ENCODE results near the gene IL21.

IL21 gene

DNA sequence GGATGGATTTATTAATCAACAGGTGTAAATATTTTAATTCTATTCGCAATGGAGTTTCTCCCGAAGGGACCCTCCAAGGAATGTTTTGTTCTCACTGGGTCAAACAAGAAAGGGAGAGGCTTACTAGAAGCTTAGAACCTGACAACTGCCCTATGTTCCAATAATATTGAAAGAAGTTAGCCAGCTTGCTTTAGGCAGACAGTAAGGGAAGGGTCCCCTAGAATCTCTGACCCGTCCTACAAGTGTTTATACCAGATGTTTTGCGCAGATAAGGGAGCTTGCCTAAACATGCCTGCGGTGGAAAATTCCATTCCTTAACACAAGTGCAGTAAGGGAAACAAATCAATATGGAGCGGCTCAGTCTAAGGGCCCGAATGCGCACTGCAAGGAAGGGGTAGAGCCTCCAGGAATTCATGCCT lies 17.7 kb downstream of the IL21 start:
- TF ChIP-seq, protein P1, sequence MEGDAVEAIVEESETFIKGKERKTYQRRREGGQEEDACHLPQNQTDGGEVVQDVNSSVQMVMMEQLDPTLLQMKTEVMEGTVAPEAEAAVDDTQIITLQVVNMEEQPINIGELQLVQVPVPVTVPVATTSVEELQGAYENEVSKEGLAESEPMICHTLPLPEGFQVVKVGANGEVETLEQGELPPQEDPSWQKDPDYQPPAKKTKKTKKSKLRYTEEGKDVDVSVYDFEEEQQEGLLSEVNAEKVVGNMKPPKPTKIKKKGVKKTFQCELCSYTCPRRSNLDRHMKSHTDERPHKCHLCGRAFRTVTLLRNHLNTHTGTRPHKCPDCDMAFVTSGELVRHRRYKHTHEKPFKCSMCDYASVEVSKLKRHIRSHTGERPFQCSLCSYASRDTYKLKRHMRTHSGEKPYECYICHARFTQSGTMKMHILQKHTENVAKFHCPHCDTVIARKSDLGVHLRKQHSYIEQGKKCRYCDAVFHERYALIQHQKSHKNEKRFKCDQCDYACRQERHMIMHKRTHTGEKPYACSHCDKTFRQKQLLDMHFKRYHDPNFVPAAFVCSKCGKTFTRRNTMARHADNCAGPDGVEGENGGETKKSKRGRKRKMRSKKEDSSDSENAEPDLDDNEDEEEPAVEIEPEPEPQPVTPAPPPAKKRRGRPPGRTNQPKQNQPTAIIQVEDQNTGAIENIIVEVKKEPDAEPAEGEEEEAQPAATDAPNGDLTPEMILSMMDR (IDR thresholded peaks at IDR 0.05; ENCODE audit: low read depth, low read length, missing control alignments), result no peak
- no peak for DNase-seq (ENCODE audit: low read depth)
- H3K4me3 ChIP-seq (ENCODE audit: low read depth, low read length), result no peak overlapping the region

DNA sequence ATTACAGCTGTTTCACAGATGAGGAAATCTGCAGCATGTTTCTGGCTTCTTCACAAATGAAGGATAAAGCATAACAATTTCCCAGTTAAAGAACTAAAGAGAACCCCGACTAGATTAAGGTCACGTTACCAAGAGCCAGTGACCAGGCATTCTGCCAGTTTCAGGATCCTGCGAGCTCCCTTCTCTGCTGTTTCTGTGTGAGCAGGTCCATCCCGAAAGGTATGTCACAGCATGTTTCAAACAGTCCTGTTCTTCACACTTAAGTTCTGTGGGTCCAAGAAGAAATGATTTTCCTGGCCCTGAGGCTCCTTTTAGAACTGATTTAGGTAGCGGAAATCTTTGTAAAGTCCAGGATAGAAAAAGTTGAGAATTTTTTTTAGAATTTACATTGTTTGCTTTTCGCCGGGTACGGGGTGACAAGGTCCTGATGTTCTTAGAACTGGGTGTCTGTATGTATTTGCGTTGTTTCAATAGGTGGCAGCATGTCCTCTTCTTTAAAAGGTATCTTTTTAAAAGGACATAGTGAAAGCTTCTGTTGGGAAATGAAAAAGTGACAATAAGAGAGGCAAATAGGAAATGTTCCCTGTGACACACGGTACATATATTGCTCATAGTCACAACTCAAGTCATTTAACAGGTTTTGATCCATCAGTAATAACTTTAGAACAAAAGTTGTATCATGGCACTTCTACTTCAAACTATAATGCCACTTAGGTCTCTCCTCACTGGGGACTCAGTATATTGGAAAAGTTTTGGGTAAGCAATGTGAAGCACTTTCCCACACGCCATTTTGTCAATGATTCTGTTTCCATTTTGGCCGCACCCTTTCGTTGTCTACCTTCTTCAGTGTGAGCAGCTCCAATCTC lies 18.4 kb downstream of the IL21 start:
- TF ChIP-seq, protein P1 (IDR thresholded peaks at IDR 0.05; ENCODE audit: low read depth, low read length, missing control alignments), result peak; percentile 29
- peak; percentile 21 for DNase-seq (ENCODE audit: low read depth)
- no peak overlapping the region for H3K4me3 ChIP-seq (ENCODE audit: low read depth, low read length)

DNA sequence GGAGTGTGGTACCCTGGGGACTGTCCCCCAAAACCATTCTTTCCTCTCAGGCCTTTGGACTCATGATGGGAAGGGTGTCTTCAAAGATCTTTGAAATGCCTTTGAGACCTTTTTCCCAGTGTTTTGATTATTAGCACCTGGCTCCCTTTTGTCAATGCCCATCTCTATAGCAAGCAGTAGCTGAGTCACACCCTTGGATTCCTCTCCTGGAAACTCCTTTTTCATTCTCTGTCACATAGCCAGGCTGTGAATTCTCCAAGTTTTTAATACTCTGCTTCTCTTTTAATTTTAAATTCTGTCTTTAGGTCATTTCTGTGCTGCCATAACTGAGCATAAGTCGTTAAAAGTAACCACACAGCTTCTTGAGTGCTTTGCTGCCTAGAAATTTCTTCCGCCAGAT lies 29.7 kb downstream of the IL21 start:
- TF ChIP-seq, protein P1 (IDR thresholded peaks at IDR 0.05; ENCODE audit: low read depth, low read length, missing control alignments), result no peak
- DNase-seq (ENCODE audit: low read depth), result no peak
- H3K4me3 ChIP-seq (ENCODE audit: low read depth, low read length), result no peak overlapping the region

DNA sequence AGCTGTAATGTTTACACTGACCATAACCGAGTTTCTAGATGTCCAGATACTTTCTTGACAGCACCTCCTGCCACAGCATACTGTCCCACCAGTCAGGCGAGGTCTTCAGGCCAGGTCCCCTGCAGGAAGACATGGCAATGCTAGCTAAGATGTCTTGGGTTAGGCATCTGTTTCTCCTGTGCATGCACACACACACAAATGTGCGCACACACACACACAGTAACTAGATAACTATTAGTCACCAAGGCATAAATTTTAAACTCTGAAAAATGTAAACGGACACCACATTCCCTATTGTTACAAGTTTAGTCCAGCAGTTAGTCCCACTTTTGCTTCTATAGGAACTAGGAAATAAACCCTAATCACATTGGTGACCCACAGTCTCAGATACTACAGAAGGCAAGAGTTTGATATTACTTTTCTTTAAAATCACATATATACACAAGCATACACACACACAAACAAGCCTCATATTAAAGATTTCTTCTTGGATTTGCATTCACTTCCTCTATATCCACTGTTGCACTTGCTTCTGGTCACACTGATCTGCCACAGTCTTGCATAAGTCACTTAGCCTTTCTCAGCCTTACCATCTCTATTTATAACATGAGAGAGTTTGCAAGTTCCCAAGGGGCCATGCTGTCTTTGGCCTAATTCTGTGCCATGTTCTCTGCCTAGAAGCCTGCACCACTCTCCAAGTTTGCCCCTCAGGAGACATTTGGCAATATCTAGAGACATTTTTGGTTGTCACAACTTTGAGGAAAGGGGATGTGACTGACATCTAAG lies 32.2 kb downstream of the IL21 start:
- TF ChIP-seq, protein P1 (IDR thresholded peaks at IDR 0.05; ENCODE audit: low read depth, low read length, missing control alignments), result no peak
- no peak overlapping the region for H3K4me3 ChIP-seq (ENCODE audit: low read depth, low read length)
- DNase-seq (ENCODE audit: low read depth), result no peak

DNA sequence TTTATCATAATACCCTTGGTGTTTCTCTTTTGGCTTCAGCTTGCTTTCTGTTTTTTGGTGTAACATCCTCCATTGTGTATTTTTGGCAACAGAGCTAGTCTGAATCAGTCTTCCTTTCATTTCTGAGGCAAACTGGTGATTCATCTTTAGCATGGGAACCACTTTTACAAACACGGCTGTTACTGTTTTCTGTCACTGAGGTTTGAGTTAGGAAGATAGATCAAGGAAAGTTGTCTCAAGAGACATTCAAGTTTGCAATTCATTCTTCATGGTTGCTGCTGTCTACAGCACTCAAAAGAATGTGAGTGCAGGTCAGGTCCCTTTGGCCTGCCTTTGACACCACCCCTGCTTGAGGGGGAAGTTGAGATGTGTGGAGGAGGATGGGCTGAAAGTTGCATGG lies 36.3 kb downstream of the IL21 start:
- H3K4me3 ChIP-seq (ENCODE audit: low read depth, low read length), result no peak overlapping the region
- TF ChIP-seq, protein P1 (IDR thresholded peaks at IDR 0.05; ENCODE audit: low read depth, low read length, missing control alignments), result no peak
- no peak for DNase-seq (ENCODE audit: low read depth)

DNA sequence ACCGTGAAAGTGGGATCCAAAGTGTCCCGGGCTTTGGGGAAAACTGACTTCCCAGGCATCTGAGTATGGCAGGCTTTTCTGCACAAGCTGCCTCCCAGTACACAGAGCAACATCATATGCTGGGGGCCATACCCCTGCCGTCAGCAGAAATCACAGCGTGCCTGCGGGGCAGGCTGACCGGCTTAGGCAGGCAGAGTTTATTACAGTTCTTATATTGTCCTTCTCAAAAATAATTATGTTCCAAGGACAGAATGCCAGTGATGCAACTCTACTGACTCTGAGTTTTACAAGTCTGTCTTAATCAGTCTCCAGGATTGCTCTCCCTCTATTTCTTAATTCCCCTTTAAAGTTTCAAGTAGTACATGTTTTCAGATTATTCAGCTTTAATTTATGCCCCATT lies 37.0 kb downstream of the IL21 start:
- no peak for DNase-seq (ENCODE audit: low read depth)
- TF ChIP-seq, protein P1 (IDR thresholded peaks at IDR 0.05; ENCODE audit: low read depth, low read length, missing control alignments), result no peak
- no peak overlapping the region for H3K4me3 ChIP-seq (ENCODE audit: low read depth, low read length)
